ENCODE measurements around the gene KIAA1549. TPM values are rescaled to one million over a fixed set of nuclear protein-coding genes. Genes with fewer than 3 reads are reported as not detected.

KIAA1549 gene
- total and polyA plus RNA-seq, 2 of the 4 experiments (the other 2 are of a cell fraction), result 1.3 to 3.3 TPM

DNA sequence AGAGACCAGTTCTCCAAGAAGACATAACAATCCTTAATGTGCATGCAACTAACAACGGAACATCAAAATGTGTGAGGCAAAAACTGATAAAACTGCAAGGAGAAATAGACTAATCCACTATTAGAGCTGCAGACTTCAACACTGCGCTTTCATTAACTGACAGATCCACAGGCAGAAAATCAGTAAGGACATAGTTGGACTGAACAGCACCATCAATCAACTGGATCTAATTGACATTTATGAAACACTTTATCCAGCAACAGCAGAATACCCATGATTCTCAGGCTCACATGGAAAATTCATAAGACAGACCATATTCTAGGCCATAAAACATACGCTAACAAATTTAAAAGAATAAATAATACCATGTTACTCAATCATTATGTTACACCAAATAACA, 161.6 kb downstream of the KIAA1549 start:
- WGBS, 2 experiments (ENCODE audit: extremely low coverage in 2 of 2, insufficient read length in 1 of 2), result 50% methylated on average over 1 of the region's 3 CpGs; no CpG with 5 or more reads in 1 of the 2 experiments

More for the DNA sequence above, 161.6 kb downstream of the KIAA1549 start:
- BruUV-seq (replicated peaks), result no TSS peak
- H2AK9ac ChIP-seq (replicated peaks; ENCODE audit: low read depth, low read length, poor library complexity), result no peak overlapping the region
- H2BK5ac ChIP-seq (ENCODE audit: low read depth, low read length, poor library complexity, severe bottlenecking), result no peak overlapping the region
- no peak overlapping the region for H2AFZ ChIP-seq (replicated peaks; ENCODE audit: low read length, poor library complexity)
- H2BK120ac ChIP-seq (ENCODE audit: low read depth, low read length), result no peak overlapping the region
- H3K27ac ChIP-seq (ENCODE audit: insufficient read depth, low read length), result no peak overlapping the region
- no peak overlapping the region for H4K5ac ChIP-seq (ENCODE audit: low read depth, low read length)
- no peak overlapping the region for H3K56ac ChIP-seq (ENCODE audit: extremely low read depth, insufficient read depth, low read length)
- no peaks in the 10 kb centered on the region for H3K4me1 ChIP-seq (ENCODE audit: control insufficient read depth, insufficient read depth, low read length)
- in situ Hi-C loops (cut with MboI; ENCODE audit: low sequenced_read_pairs) (no loop called here), intact Hi-C loops (cut with micrococcal nuclease) (no loop called here), dilution Hi-C loops (cut with HindIII; ENCODE audit: low sequenced_read_pairs, unreplicated experiment) (no loop called here)
- no peak overlapping the region for H3K4ac ChIP-seq (ENCODE audit: low read depth, low read length)
- H3K4me3 ChIP-seq (ENCODE audit: insufficient read depth, low read depth, low read length), result no peak overlapping the region
- ChIA-PET POLR2A (ENCODE audit: unreplicated experiment) (no interaction called here), CTCF (interaction anchor here (0.6 kb wide), 1 partner anchor 27 kb away, joined by 7 read pairs; no protein-coding TSS in a partner anchor)
- no peak overlapping the region for H2AK5ac ChIP-seq (ENCODE audit: low read depth, low read length)
- H3K4me2 ChIP-seq (ENCODE audit: low read depth, low read length), result no peak overlapping the region
- H3K9me1 ChIP-seq (ENCODE audit: insufficient read depth, low read length), result no peaks in the 10 kb centered on the region
- H3K23ac ChIP-seq (ENCODE audit: low read depth, low read length), result no peak overlapping the region
- no peaks in the 10 kb centered on the region for H3K9me3 ChIP-seq (ENCODE audit: control insufficient read depth, insufficient read depth, low read length)
- H3K36me3 ChIP-seq (ENCODE audit: control insufficient read depth, insufficient read depth, low read length), result no peaks in the 10 kb centered on the region
- TF ChIP-seq CHD1 (IDR thresholded peaks at IDR 0.05; ENCODE audit: low read depth, low read length) (no peak), MAFK (IDR thresholded peaks at IDR 0.05; ENCODE audit: low read depth, low read length) (no peak), CEBPB (IDR thresholded peaks at IDR 0.05; ENCODE audit: low read depth, low read length) (no peak), SMC3 (IDR thresholded peaks at IDR 0.05; ENCODE audit: low read depth, low read length) (no peak), BHLHE40 (IDR thresholded peaks at IDR 0.05; ENCODE audit: low read depth, low read length) (no peak), MXI1 (IDR thresholded peaks at IDR 0.05; ENCODE audit: borderline replicate concordance, low read depth, low read length) (no peak), POLR2A (IDR thresholded peaks at IDR 0.05; ENCODE audit: low read depth, low read length) (no peak), RAD21 (IDR thresholded peaks at IDR 0.05; ENCODE audit: low read length) (no peak), RFX5 (IDR thresholded peaks at IDR 0.05; ENCODE audit: low read depth, low read length) (no peak), RCOR1 (IDR thresholded peaks at IDR 0.05; ENCODE audit: insufficient replicate concordance, low read length) (no peak), NFE2L2 (IDR thresholded peaks at IDR 0.05; ENCODE audit: low read depth, low read length) (no peak), MAZ (IDR thresholded peaks at IDR 0.05; ENCODE audit: borderline replicate concordance, low read depth, low read length) (no peak), FOS (IDR thresholded peaks at IDR 0.05; ENCODE audit: low read depth, low read length) (no peak)
- TF ChIP-seq, protein P1, sequence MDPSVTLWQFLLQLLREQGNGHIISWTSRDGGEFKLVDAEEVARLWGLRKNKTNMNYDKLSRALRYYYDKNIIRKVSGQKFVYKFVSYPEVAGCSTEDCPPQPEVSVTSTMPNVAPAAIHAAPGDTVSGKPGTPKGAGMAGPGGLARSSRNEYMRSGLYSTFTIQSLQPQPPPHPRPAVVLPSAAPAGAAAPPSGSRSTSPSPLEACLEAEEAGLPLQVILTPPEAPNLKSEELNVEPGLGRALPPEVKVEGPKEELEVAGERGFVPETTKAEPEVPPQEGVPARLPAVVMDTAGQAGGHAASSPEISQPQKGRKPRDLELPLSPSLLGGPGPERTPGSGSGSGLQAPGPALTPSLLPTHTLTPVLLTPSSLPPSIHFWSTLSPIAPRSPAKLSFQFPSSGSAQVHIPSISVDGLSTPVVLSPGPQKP (IDR thresholded peaks at IDR 0.05; ENCODE audit: borderline replicate concordance, low read depth, low read length), result no peak
- TF ChIP-seq, protein P2, sequence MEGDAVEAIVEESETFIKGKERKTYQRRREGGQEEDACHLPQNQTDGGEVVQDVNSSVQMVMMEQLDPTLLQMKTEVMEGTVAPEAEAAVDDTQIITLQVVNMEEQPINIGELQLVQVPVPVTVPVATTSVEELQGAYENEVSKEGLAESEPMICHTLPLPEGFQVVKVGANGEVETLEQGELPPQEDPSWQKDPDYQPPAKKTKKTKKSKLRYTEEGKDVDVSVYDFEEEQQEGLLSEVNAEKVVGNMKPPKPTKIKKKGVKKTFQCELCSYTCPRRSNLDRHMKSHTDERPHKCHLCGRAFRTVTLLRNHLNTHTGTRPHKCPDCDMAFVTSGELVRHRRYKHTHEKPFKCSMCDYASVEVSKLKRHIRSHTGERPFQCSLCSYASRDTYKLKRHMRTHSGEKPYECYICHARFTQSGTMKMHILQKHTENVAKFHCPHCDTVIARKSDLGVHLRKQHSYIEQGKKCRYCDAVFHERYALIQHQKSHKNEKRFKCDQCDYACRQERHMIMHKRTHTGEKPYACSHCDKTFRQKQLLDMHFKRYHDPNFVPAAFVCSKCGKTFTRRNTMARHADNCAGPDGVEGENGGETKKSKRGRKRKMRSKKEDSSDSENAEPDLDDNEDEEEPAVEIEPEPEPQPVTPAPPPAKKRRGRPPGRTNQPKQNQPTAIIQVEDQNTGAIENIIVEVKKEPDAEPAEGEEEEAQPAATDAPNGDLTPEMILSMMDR (conservative IDR thresholded peaks at IDR 0.05; ENCODE audit: low read depth, low read length), result no peak
- TF ChIP-seq, protein P3, sequence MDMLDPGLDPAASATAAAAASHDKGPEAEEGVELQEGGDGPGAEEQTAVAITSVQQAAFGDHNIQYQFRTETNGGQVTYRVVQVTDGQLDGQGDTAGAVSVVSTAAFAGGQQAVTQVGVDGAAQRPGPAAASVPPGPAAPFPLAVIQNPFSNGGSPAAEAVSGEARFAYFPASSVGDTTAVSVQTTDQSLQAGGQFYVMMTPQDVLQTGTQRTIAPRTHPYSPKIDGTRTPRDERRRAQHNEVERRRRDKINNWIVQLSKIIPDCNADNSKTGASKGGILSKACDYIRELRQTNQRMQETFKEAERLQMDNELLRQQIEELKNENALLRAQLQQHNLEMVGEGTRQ (IDR thresholded peaks at IDR 0.05; ENCODE audit: low read depth, low read length), result no peak
- no peaks in the 10 kb centered on the region for H3K79me1 ChIP-seq (ENCODE audit: low read depth in 1 of 2, low read length in 2 of 2)
- no peak overlapping the region for H3K14ac ChIP-seq (replicated peaks; ENCODE audit: low read depth, low read length)
- no peak overlapping the region for H2BK20ac ChIP-seq (ENCODE audit: low read depth, low read length)
- H4K20me1 ChIP-seq (ENCODE audit: insufficient read depth, low read length), result no peaks in the 10 kb centered on the region
- H3K9ac ChIP-seq (ENCODE audit: low read depth, low read length), result no peak overlapping the region
- DNase-seq (no peak), ATAC-seq (ENCODE audit: low read depth) (no peak)
- H3K18ac ChIP-seq (ENCODE audit: low read depth, low read length), result no peak overlapping the region
- no peak overlapping the region for H2BK15ac ChIP-seq (ENCODE audit: low read depth, low read length)
- no peak overlapping the region for H4K8ac ChIP-seq (ENCODE audit: low read depth in 2 of 2, low read length in 2 of 2)
- H4K91ac ChIP-seq (ENCODE audit: insufficient read depth, low read depth, low read length), result no peak overlapping the region
- H3K27me3 ChIP-seq (ENCODE audit: control insufficient read depth, insufficient read depth, low read length), result no peaks in the 10 kb centered on the region
